ENCODE data around the gene RNGTT.

DNA sequence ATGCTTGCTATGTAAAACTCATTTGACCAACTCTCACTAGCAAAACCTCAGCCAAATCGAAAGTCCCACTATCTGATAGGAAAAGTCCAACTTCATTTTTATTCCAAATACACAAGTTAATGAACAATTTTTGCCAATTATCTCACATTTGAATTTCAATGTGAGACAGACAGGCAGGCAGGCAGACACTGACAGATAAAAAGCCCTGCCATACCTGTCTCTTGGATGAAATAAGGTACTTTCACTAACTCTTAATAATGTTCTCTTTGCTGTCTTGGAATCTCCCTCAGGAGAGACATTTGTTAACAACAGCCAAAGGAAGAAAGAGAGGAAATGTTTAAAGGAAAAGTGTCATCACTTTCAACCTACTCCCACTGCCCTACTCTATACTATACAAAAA is 82.0 kb downstream of the RNGTT start:
- TF ChIP-seq, protein P1, sequence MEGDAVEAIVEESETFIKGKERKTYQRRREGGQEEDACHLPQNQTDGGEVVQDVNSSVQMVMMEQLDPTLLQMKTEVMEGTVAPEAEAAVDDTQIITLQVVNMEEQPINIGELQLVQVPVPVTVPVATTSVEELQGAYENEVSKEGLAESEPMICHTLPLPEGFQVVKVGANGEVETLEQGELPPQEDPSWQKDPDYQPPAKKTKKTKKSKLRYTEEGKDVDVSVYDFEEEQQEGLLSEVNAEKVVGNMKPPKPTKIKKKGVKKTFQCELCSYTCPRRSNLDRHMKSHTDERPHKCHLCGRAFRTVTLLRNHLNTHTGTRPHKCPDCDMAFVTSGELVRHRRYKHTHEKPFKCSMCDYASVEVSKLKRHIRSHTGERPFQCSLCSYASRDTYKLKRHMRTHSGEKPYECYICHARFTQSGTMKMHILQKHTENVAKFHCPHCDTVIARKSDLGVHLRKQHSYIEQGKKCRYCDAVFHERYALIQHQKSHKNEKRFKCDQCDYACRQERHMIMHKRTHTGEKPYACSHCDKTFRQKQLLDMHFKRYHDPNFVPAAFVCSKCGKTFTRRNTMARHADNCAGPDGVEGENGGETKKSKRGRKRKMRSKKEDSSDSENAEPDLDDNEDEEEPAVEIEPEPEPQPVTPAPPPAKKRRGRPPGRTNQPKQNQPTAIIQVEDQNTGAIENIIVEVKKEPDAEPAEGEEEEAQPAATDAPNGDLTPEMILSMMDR (tag by site-specific recombination; IDR thresholded peaks at IDR 0.05): no peak
- TF ChIP-seq ZNF571 (tag by site-specific recombination; IDR thresholded peaks at IDR 0.05) (no peak), ZNF274 (IDR thresholded peaks at IDR 0.05; ENCODE audit: low read length) (no peak), ZNF274 (tag by site-specific recombination; IDR thresholded peaks at IDR 0.05; ENCODE audit: borderline replicate concordance) (no peak), ZNF324 (tag by site-specific recombination; IDR thresholded peaks at IDR 0.05) (no peak), ZSCAN30 (tag by site-specific recombination; IDR thresholded peaks at IDR 0.05) (no peak), ZNF37A (tag by site-specific recombination; IDR thresholded peaks at IDR 0.05) (no peak), ZNF138 (tag by site-specific recombination; IDR thresholded peaks at IDR 0.05; ENCODE audit: borderline replicate concordance) (no peak), ZNF777 (tag by site-specific recombination; IDR thresholded peaks at IDR 0.05; ENCODE audit: borderline replicate concordance) (no peak), ZNF133 (tag by site-specific recombination; IDR thresholded peaks at IDR 0.05) (no peak)
- TF ChIP-seq, protein P2, sequence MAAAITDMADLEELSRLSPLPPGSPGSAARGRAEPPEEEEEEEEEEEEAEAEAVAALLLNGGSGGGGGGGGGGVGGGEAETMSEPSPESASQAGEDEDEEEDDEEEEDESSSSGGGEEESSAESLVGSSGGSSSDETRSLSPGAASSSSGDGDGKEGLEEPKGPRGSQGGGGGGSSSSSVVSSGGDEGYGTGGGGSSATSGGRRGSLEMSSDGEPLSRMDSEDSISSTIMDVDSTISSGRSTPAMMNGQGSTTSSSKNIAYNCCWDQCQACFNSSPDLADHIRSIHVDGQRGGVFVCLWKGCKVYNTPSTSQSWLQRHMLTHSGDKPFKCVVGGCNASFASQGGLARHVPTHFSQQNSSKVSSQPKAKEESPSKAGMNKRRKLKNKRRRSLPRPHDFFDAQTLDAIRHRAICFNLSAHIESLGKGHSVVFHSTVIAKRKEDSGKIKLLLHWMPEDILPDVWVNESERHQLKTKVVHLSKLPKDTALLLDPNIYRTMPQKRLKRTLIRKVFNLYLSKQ (tag by site-specific recombination; IDR thresholded peaks at IDR 0.05; ENCODE audit: borderline replicate concordance): no peak

Data from HEK293 (cell line).